CD4-positive, alpha-beta memory T cell (primary cell): ENCODE data around the gene DLGAP3. TPM values are rescaled to one million over a fixed set of nuclear protein-coding genes. Genes with fewer than 3 reads are reported as not detected.

ENCODE experiments used
- CTCF ChIA-PET: fragments of 350-600 bp; sonication (Branson Sonifier 250); formaldehyde crosslinking; loops from one replicate; lab custom pipeline; 2021; ENCODE audit warnings: inconsistent platforms; ENCODE audit not compliant: partially characterized antibody; lab: Charles Lee
- POLR2A ChIA-PET: fragments of 350-600 bp; sonication (Branson Sonifier 250); formaldehyde crosslinking; loops from one replicate; lab custom pipeline; 2021; ENCODE audit not compliant: partially characterized antibody; lab: Charles Lee
- DNase-seq, 5 donors: peaks; one replicate each; pipeline versions ENCODE4 v3.0.0 to v3.0.0-alpha.2; 2020 to 2022; ENCODE audit warnings: mixed read lengths in 1 of 5
- H3K27ac ChIP-seq: one replicate; pipeline ENCODE4 v1.7.0; 2013; ENCODE audit warnings: low read depth, low read length
- H3K27me3 ChIP-seq: 2 replicates; pipeline ENCODE4 v1.7.0; 2013; ENCODE audit warnings: mild to moderate bottlenecking, low read length, moderate library complexity; ENCODE audit not compliant: insufficient read depth
- H3K36me3 ChIP-seq: 2 replicates; pipeline ENCODE4 v1.7.0; 2013; ENCODE audit warnings: mild to moderate bottlenecking, low read length, moderate library complexity; ENCODE audit not compliant: insufficient read depth
- H3K4me1 ChIP-seq: 2 replicates; pipeline ENCODE4 v1.7.0; 2013; ENCODE audit warnings: mild to moderate bottlenecking, low read length, moderate library complexity; ENCODE audit not compliant: insufficient read depth
- H3K4me3 ChIP-seq, 2 donors: one replicate each; pipeline ENCODE4 v1.7.0; 2013; ENCODE audit warnings: low read length in 2 of 2, mild to moderate bottlenecking in 1 of 2
- H3K9me3 ChIP-seq, 2 donors: one replicate each; pipeline ENCODE4 v1.7.0; 2013; ENCODE audit warnings: low read length in 2 of 2, control low read depth in 1 of 2; ENCODE audit not compliant: control insufficient read depth in 1 of 2
- H3K27ac Mint-ChIP-seq, 7 donors: one replicate each; pipeline ENCODE4 v1.8.0; 2020 to 2021; ENCODE audit warnings: mixed read lengths in 7 of 7, mild to moderate bottlenecking in 6 of 7, inconsistent platforms in 3 of 7, moderate library complexity in 3 of 7
- H3K27me3 Mint-ChIP-seq, 2 donors: one replicate each; pipeline ENCODE4 v1.8.0; 2020 to 2021; ENCODE audit warnings: mixed read lengths in 2 of 2
- H3K36me3 Mint-ChIP-seq, 2 donors: one replicate each; pipeline ENCODE4 v1.8.0; 2020 to 2021; ENCODE audit warnings: mixed read lengths in 2 of 2, inconsistent platforms in 1 of 2, mild to moderate bottlenecking in 1 of 2
- H3K4me1 Mint-ChIP-seq, 4 donors: one replicate each; pipeline ENCODE4 v1.8.0; 2020 to 2021; ENCODE audit warnings: mixed read lengths in 4 of 4, mild to moderate bottlenecking in 1 of 4
- H3K4me3 Mint-ChIP-seq, 8 donors: one replicate each; pipeline ENCODE4 v1.8.0; 2020 to 2021; ENCODE audit warnings: mixed read lengths in 8 of 8, mild to moderate bottlenecking in 7 of 8, moderate library complexity in 6 of 8, inconsistent platforms in 3 of 8
- H3K9me3 Mint-ChIP-seq, 8 donors: one replicate each; pipeline ENCODE4 v1.8.0; 2020 to 2021; ENCODE audit warnings: mixed read lengths in 8 of 8, mild to moderate bottlenecking in 5 of 8, inconsistent platforms in 3 of 8, moderate library complexity in 1 of 8
- intact Hi-C: fragments of 100-400 bp; cut with micrococcal nuclease; formaldehyde crosslinking; loops from one replicate; pipeline ENCODE4 v1.15.1; 2023
- polyA plus RNA-seq, 2 donors: library from polyadenylated mRNA; unstranded; fragments of 300-500 nt; fragmentation: Illumina TruSeq; gene quantifications; one replicate each; pipeline ENCODE4 v1.2.3, GENCODE V29; 2021
- total RNA-seq, 2 experiments: library from RNA; stranded (reverse); gene quantifications; one replicate each; pipeline ENCODE4 v1.2.3, GENCODE V29; 2021

DLGAP3 gene
- total and polyA plus RNA-seq, 4 experiments from 2014 or later = 0.08 to 1.5 (median 0.82) TPM

DNA sequence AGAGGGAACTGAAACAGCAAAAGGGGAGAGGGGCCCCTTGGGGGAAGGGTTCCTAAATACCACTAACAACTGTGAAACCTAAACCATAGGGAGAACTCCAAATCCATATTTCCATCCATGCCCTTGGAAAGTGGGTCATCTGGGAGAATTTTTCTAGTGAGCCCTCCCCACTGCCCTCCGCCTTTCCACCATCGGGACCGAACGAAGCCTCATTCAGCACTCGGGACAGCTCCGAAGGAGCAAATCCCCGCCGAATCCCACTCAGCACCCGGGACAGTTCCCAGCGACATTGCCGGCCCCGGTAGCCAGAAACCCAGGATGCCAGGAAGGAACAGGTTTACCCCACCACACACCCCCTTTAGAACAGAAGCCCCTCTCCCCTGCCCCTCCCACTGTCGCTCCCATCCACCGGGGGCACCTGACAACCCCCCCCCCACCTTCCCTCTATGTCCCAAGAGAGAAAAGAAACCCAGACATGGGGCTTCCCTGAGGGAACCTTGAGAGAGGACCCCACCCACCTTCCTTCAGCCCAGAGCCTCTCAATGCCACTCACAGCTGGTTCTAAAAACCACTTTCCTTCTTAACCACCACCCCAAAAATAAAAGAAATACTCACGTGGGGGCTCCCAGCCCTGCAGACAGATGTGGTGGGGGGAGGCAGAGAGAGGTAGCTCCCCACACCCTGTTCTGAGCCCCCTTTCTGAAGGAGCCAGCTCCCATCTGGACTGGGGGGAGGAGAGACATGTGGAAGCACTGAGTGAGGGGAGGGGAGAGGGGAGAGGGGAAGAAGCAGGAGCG lies 4.5 kb downstream of the DLGAP3 start:
- peak; percentile 33 to 47 (median 37) for DNase-seq
- Mint-ChIP-seq H3K36me3 (no peaks in the 10 kb centered on the region), H3K4me3 (no peak overlapping the region), H3K27ac (no peak overlapping the region), H3K9me3 (peaks cover 0 to 11% (median under 1%) of the 10 kb centered on the region in 8 donors), H3K27me3 (peaks cover 53 to 71% of the 10 kb centered on the region in 2 donors), H3K4me1 (peaks cover 6 to 11% (median 9%) of the 10 kb centered on the region in 4 donors)
- intact Hi-C loops = no loop called here
- Histone ChIP-seq H3K27me3 (peaks cover 42% of the 10 kb centered on the region), H3K9me3 (no peaks in the 10 kb centered on the region), H3K4me1 (peaks cover 9% of the 10 kb centered on the region), H3K36me3 (no peaks in the 10 kb centered on the region), H3K27ac (no peak overlapping the region), H3K4me3 (no peak overlapping the region)
- CTCF ChIA-PET = no interaction called here
- POLR2A ChIA-PET = no interaction called here

DNA sequence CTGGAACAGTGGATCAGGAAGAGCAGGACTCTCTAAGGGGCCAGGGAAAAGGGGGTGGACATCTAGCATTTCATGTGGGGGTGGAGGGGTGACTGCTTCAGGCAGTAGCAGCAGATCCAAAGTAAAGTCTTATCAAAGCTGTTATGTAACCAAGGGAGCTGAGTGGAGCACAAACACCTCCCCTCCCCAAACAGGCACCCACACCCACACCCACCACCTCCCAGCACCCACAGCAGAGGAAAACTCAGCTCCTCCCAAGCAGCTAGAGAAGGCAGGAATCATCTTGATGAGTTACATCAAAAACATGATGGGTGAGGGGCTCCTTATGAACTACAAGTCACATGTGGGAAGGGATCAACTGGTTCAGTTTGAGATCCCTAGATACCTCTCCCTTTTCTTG lies 6.0 kb downstream of the DLGAP3 start:
- intact Hi-C loops = no loop called here
- no peak for DNase-seq
- POLR2A ChIA-PET = no interaction called here

DNA sequence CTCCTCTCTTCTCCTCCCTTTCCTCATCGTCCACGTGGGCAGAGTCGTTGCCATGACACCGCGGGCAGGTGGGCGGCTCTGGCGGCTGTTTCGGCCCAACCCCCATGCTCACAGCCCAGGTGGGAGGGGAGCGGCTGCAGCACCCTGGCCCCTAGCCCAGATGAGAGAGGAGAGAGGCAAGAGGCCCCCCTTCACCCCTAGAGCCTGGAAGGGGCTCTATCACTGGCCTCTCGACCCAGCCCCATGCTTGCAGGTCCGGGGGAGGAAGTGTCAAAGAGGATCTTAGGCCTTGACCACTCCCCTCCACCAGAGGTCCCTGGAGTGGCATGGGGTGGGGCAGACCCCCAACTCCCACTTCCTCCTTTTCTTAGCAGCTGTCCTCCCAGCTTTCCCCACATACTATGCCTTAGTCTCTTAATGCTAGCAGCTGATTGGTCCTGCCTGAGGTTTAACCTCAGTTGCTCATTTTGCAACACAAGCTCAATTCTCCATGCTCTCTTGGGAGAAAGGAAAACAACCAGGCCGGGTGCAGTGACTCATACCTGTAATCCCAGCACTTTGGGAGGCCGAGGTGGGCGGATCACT lies 10.4 kb downstream of the DLGAP3 start:
- Mint-ChIP-seq H3K27me3 (peaks cover 37 to 46% of the 10 kb centered on the region in 2 donors), H3K4me1 (peaks cover 0 to 7% (median under 1%) of the 10 kb centered on the region in 4 donors), H3K4me3 (peak overlapping the region in 1 of 8 donors; percentile 4), H3K27ac (peak overlapping the region in 1 of 7 donors; percentile 19), H3K9me3 (peaks cover 0 to 6% (median 0%) of the 10 kb centered on the region in 8 donors), H3K36me3 (no peaks in the 10 kb centered on the region)
- ChIA-PET POLR2A (no interaction called here), CTCF (no interaction called here)
- no peak for DNase-seq
- H3K9me3 ChIP-seq = no peaks in the 10 kb centered on the region
- peaks cover 7% of the 10 kb centered on the region for H3K4me1 ChIP-seq
- no peak overlapping the region for H3K27ac ChIP-seq
- intact Hi-C loops = no loop called here
- no peaks in the 10 kb centered on the region for H3K36me3 ChIP-seq
- no peak overlapping the region for H3K4me3 ChIP-seq
- peaks cover 3% of the 10 kb centered on the region for H3K27me3 ChIP-seq

More for the DNA sequence above, 6.0 kb downstream of the DLGAP3 start:
- CTCF ChIA-PET = no interaction called here
- Histone ChIP-seq H3K27ac (no peak overlapping the region), H3K4me3 (no peak overlapping the region), H3K4me1 (peaks cover 8% of the 10 kb centered on the region), H3K27me3 (peaks cover 34% of the 10 kb centered on the region), H3K9me3 (no peaks in the 10 kb centered on the region), H3K36me3 (no peaks in the 10 kb centered on the region)
- peak overlapping the region in 1 of 8 donors; percentile 63 for H3K4me3 Mint-ChIP-seq
- peaks cover 54 to 75% of the 10 kb centered on the region in 2 donors for H3K27me3 Mint-ChIP-seq
- H3K27ac Mint-ChIP-seq = no peak overlapping the region
- H3K9me3 Mint-ChIP-seq = peaks cover 0 to 8% (median 0%) of the 10 kb centered on the region in 8 donors
- H3K36me3 Mint-ChIP-seq = no peaks in the 10 kb centered on the region
- H3K4me1 Mint-ChIP-seq = peaks cover 3 to 8% (median 5%) of the 10 kb centered on the region in 4 donors

DNA sequence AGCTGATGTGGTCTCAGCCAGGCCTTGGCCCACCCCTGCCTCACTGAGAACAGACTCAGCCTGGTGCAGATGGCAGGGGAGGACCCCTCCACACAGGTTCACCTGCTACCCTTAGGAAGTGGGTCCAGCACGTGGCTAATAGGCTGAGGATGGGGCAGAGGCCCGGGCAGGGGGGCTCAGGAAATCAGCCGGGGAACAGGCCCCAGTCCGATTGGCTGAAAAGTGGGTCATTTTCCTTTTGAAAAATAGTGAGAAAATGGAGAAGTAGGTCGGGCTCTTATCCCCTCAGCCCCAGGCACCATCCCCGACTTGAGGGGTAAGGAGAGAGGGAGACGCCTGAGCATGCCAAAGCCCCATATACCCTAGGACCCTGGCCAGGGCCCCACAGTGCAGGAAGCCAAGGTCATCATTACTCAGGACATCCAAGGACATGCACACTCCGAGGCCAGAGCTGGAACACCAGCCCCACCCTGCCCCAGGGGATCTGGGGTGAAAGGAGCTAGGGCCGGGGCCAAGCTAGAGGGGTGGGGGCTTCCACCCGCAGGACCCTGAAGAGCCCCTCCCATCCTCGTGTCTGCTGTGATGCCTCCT lies 11.0 kb downstream of the DLGAP3 start:
- Mint-ChIP-seq H3K36me3 (no peaks in the 10 kb centered on the region), H3K27ac (no peak overlapping the region), H3K4me3 (no peak overlapping the region), H3K4me1 (peaks cover 0 to 7% (median under 1%) of the 10 kb centered on the region in 4 donors), H3K9me3 (peaks cover 0 to 5% (median 0%) of the 10 kb centered on the region in 8 donors), H3K27me3 (peaks cover 31 to 42% of the 10 kb centered on the region in 2 donors)
- POLR2A ChIA-PET = no interaction called here
- Histone ChIP-seq H3K4me3 (no peak overlapping the region), H3K4me1 (peaks cover 7% of the 10 kb centered on the region), H3K27ac (no peak overlapping the region), H3K9me3 (no peaks in the 10 kb centered on the region), H3K36me3 (no peaks in the 10 kb centered on the region), H3K27me3 (peaks cover 2% of the 10 kb centered on the region)
- no peak for DNase-seq
- intact Hi-C loops = no loop called here
- CTCF ChIA-PET = no interaction called here

DNA sequence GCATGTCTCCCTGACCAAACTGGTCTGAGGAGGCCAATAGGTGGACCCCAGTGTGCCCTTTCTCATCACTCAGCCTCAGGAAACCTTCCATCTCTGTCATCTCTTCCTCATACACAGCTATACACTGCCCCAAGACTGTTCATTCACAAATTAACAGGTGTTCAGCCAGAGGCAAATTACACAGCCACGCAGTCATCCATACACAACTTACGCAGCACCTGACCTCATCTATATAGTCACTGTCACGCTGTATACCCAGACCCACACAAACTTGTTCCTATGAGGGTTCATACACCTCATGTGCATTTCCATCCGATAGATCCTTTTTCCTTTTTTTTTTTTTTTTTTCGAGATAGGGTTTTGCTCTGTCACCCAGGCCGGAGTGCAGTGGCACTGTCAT lies 12.4 kb downstream of the DLGAP3 start:
- H3K4me1 ChIP-seq = peaks cover 7% of the 10 kb centered on the region
- Mint-ChIP-seq H3K27me3 (peaks cover 20 to 32% of the 10 kb centered on the region in 2 donors), H3K4me3 (no peak overlapping the region), H3K27ac (no peak overlapping the region), H3K36me3 (no peaks in the 10 kb centered on the region), H3K9me3 (no peaks in the 10 kb centered on the region), H3K4me1 (peaks cover 0 to 7% (median under 1%) of the 10 kb centered on the region in 4 donors)
- no peaks in the 10 kb centered on the region for H3K9me3 ChIP-seq
- H3K36me3 ChIP-seq = no peaks in the 10 kb centered on the region
- H3K27ac ChIP-seq = no peak overlapping the region
- intact Hi-C loops = no loop called here
- no peak for DNase-seq
- POLR2A ChIA-PET = no interaction called here
- no peak overlapping the region for H3K4me3 ChIP-seq
- peaks cover 2% of the 10 kb centered on the region for H3K27me3 ChIP-seq
- CTCF ChIA-PET = no interaction called here

DNA sequence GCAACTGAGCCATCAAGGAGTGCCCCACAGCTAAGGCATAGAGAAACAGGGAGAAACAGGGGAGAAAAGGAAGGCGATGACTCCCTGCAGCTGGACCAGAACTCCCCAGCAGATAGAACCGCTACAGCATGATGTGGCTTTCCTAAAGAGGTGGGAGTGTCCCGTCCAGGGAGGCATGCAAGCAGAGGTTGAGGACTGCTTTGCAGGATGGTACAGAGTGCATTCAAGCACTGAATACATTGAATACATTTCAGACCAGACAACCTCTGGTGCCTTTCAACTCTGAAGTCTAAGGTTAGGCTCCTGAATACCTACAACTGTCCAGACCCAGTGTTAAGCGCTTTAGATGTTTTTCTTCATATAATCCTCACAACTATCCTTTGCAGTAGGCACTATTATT lies 13.3 kb downstream of the DLGAP3 start:
- intact Hi-C loops = no loop called here

DNA sequence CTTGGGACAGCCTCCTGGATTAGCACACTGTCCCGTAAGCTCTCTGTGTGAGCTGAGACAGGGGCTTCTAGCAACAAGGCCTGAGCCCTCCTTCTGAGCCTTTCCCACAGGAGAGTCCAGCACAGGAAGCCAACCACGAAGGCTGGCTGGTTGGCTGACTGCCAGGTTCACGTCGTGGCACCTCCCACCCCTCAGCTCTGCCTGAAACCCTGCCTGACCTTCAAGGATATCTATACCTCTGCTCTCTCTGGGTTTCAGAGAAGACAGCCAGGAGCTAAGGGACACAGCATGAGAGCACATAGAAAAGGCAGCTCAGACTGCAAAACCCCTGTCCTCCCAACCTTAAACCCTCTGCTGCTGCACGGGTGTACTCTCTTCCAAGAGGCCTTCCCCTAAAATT lies 13.9 kb downstream of the DLGAP3 start:
- no peak overlapping the region for H3K27ac ChIP-seq
- H3K27me3 Mint-ChIP-seq = peaks cover 14 to 23% of the 10 kb centered on the region in 2 donors
- ChIA-PET CTCF (no interaction called here), POLR2A (no interaction called here)
- no peaks in the 10 kb centered on the region for H3K36me3 Mint-ChIP-seq
- H3K4me3 ChIP-seq = no peak overlapping the region
- H3K9me3 Mint-ChIP-seq = no peaks in the 10 kb centered on the region
- peaks cover 0 to 7% (median under 1%) of the 10 kb centered on the region in 4 donors for H3K4me1 Mint-ChIP-seq
- H3K27ac Mint-ChIP-seq = no peak overlapping the region
- intact Hi-C loops = no loop called here
- DNase-seq = no peak
- no peaks in the 10 kb centered on the region for H3K9me3 ChIP-seq
- H3K27me3 ChIP-seq = peaks cover 2% of the 10 kb centered on the region
- H3K4me3 Mint-ChIP-seq = no peak overlapping the region
- H3K36me3 ChIP-seq = no peaks in the 10 kb centered on the region
- H3K4me1 ChIP-seq = peaks cover 7% of the 10 kb centered on the region

More for the DNA sequence above, 13.3 kb downstream of the DLGAP3 start:
- Mint-ChIP-seq H3K36me3 (no peaks in the 10 kb centered on the region), H3K27ac (no peak overlapping the region), H3K9me3 (no peaks in the 10 kb centered on the region), H3K4me3 (no peak overlapping the region), H3K4me1 (peaks cover 0 to 7% (median under 1%) of the 10 kb centered on the region in 4 donors), H3K27me3 (peaks cover 15 to 25% of the 10 kb centered on the region in 2 donors)
- POLR2A ChIA-PET = no interaction called here
- no peaks in the 10 kb centered on the region for H3K36me3 ChIP-seq
- H3K27ac ChIP-seq = no peak overlapping the region
- peaks cover 7% of the 10 kb centered on the region for H3K4me1 ChIP-seq
- peaks cover 2% of the 10 kb centered on the region for H3K27me3 ChIP-seq
- DNase-seq = no peak
- H3K4me3 ChIP-seq = no peak overlapping the region
- CTCF ChIA-PET = no interaction called here
- no peaks in the 10 kb centered on the region for H3K9me3 ChIP-seq
